GM21423 (cell line): ENCODE results near the gene NRL.

Source experiments
- ATAC-seq: cut with Tn5 transposase; IDR thresholded peaks from one replicate; pipeline ENCODE4 v1.9.1; 2021; ENCODE audit warnings: mild to moderate bottlenecking, moderate library complexity; ENCODE audit not compliant: unreplicated experiment

NRL gene

GRCh38 chr14:24145219-24145618, 30.5 kb upstream of the NRL start:
- ATAC-seq = no peak

GRCh38 chr14:24144451-24144850, 29.7 kb upstream of the NRL start:
- no peak for ATAC-seq

- ATAC-seq = no peak
These were observed 28.8 kb upstream of the NRL start for GRCh38 chr14:24143511-24143910.

- peak; percentile 88 for ATAC-seq
These were observed 26.5 kb upstream of the NRL start, which contains the start of gene EMC9 for GRCh38 chr14:24141097-24141880. EMC9 (minus strand) TSS chr14:24141591; CDS start chr14:24141304, 287 bp downstream.

- ATAC-seq = no peak
These were observed 24.7 kb upstream of the NRL start for GRCh38 chr14:24139272-24139934.

- ATAC-seq = no peak
These were observed 23.9 kb upstream of the NRL start for GRCh38 chr14:24138396-24139271.

- no peak for ATAC-seq
These were observed 23.0 kb upstream of the NRL start for GRCh38 chr14:24137529-24138395.

GRCh38 chr14:24136684-24137528, 22.2 kb upstream of the NRL start:
- no peak for ATAC-seq

GRCh38 chr14:24135834-24136683, 21.3 kb upstream of the NRL start, which contains the start of gene PSME1:
PSME1 (plus strand) TSS chr14:24136194; CDS start chr14:24136263, 69 bp downstream.
- ATAC-seq = peak; percentile 84

- no peak for ATAC-seq
These were observed 20.8 kb upstream of the NRL start for GRCh38 chr14:24135584-24135833.

- no peak for ATAC-seq
These were observed 19.0 kb upstream of the NRL start for GRCh38 chr14:24133735-24134134.

- ATAC-seq = no peak
These were observed 18.2 kb upstream of the NRL start for GRCh38 chr14:24132976-24133375.

GRCh38 chr14:24132061-24132685, 17.4 kb upstream of the NRL start:
- no peak for ATAC-seq

- no peak for ATAC-seq
These were observed 16.8 kb upstream of the NRL start for GRCh38 chr14:24131549-24131966.

- ATAC-seq = no peak
These were observed 16.2 kb upstream of the NRL start for GRCh38 chr14:24130717-24131548.

- no peak for ATAC-seq
These were observed 15.6 kb upstream of the NRL start, which contains the start of gene FITM1 for GRCh38 chr14:24130380-24130716. FITM1 (plus strand) TSS chr14:24130659; CDS start chr14:24131564, 905 bp downstream.

GRCh38 chr14:24129410-24129998, 14.8 kb upstream of the NRL start:
- ATAC-seq = no peak
